Measurements from ENCODE around the gene PPP1R14C. TPM values are rescaled to one million over a fixed set of nuclear protein-coding genes. Genes with fewer than 3 reads are reported as not detected.
"Not testable (repeated sequence)": the region's sequence is repeated elsewhere in the genome, so short reads cannot be mapped to it uniquely, and the experiment has no call there.

PPP1R14C gene
- total and polyA plus RNA-seq, 10 of the 15 experiments (the other 5 are each of a cell fraction or from before 2014, with no cell fraction given) = 0.07 to 1.6 (median 0.13) TPM; not detected in 4

- H3K4me3 ChIP-seq; H3K4me2 ChIP-seq (ENCODE audit: control insufficient read depth, insufficient read depth); H3K79me2 ChIP-seq (ENCODE audit: control insufficient read depth, insufficient read depth, low read length); H3K27me3 ChIP-seq (replicated peaks in 1 of 2; ENCODE audit: control insufficient read depth in 2 of 2, insufficient read depth in 2 of 2, low read length in 1 of 2); H3K36me3 ChIP-seq (ENCODE audit: control insufficient read depth in 2 of 2, insufficient read depth in 2 of 2, low read length in 1 of 2); FAIRE-seq; intact Hi-C loops (cut with micrococcal nuclease; ENCODE audit: unreplicated experiment); H3K9ac ChIP-seq (ENCODE audit: control insufficient read depth, insufficient read depth, low read length); H2AFZ ChIP-seq (ENCODE audit: control insufficient read depth, low read depth, low read length); H3K4me1 ChIP-seq (ENCODE audit: control insufficient read depth, insufficient read depth, low read length); H4K20me1 ChIP-seq (ENCODE audit: control insufficient read depth, insufficient read depth); in situ Hi-C loops (cut with MboI); BruUV-seq (replicated peaks); ATAC-seq; DNase-seq (ENCODE audit: low read depth, low spot score); H3K9me3 ChIP-seq (replicated peaks; ENCODE audit: control insufficient read depth, insufficient read depth, low read length); H3K27ac ChIP-seq (ENCODE audit: control insufficient read depth, insufficient read depth): not testable (repeated sequence)
- CTCF ChIA-PET = interaction anchor here (0.8 to 2.8 kb wide), 7 partner anchors 8 to 215 kb away, joined by 3 to 14 read pairs (median 7); no protein-coding TSS in a partner anchor
- 14% methylated on average over 7 of the region's 7 CpGs for WGBS (ENCODE audit: insufficient coverage, insufficient replicate concordance, low lambda C conversion rate, missing lambda C conversion rate)
- POLR2A ChIA-PET = interaction anchor here (0.5 kb wide), 1 partner anchor 10 kb away, joined by 3 read pairs; no protein-coding TSS in a partner anchor
- RAD21 ChIA-PET (ENCODE audit: unreplicated experiment) = interaction anchor here (0.9 to 1.7 kb wide), 3 partner anchors 99 to 216 kb away, joined by 3 to 4 read pairs (median 3); no protein-coding TSS in a partner anchor
- SMC1A ChIA-PET (ENCODE audit: uncharacterized antibody, unreplicated experiment) = interaction anchor here (0.6 to 2.0 kb wide), 6 partner anchors 9 to 99 kb away, joined by 3 to 8 read pairs (median 4); no protein-coding TSS in a partner anchor
These were observed 37.1 kb downstream of the PPP1R14C start for GRCh38 chr6:150179907-150180424.

DNA sequence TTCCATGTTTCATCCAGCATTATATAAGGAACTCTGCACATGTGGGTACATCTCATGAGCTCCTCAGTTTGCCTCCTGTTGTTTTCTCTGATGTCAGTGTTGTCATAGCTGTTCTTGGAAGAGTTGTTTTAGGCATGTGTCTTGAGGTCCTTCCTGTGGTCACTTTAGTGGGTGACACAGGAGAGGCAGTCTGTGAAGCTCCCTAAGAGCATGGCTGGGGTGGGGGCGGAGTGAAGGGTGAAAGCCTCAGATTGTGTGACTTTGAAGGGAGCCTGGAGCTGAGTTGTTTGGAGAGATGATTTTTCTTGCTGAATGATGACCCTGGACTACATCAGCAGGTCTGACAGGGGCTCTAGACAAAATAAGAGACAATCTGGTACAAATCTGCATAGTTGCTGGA, 37.7 kb downstream of the PPP1R14C start:
- 35% methylated on average over 1 of the region's 1 CpG for WGBS (ENCODE audit: insufficient coverage, insufficient replicate concordance, low lambda C conversion rate, missing lambda C conversion rate)
- no peaks in the 10 kb centered on the region for H3K9me3 ChIP-seq (replicated peaks; ENCODE audit: control insufficient read depth, insufficient read depth, low read length)
- no peak overlapping the region for H3K27ac ChIP-seq (ENCODE audit: control insufficient read depth, insufficient read depth)
- POLR2A ChIA-PET = no interaction called here
- no peak for FAIRE-seq
- H3K4me1 ChIP-seq (ENCODE audit: control insufficient read depth, insufficient read depth, low read length) = 0 out of 2 replicates have a peak, but pooled peaks cover 3% of the 10 kb centered on the region
- no peak for ATAC-seq
- H3K79me2 ChIP-seq (ENCODE audit: control insufficient read depth, insufficient read depth, low read length) = no peaks in the 10 kb centered on the region
- H2AFZ ChIP-seq (ENCODE audit: control insufficient read depth, low read depth, low read length) = no peak overlapping the region
- H3K9ac ChIP-seq (ENCODE audit: control insufficient read depth, insufficient read depth, low read length) = no peak overlapping the region
- H3K4me2 ChIP-seq (ENCODE audit: control insufficient read depth, insufficient read depth) = no peak overlapping the region
- BruUV-seq (replicated peaks) = no TSS peak
- no peaks in the 10 kb centered on the region for H3K36me3 ChIP-seq (ENCODE audit: control insufficient read depth in 2 of 2, insufficient read depth in 2 of 2, low read length in 1 of 2)
- intact Hi-C loops (cut with micrococcal nuclease; ENCODE audit: unreplicated experiment) = no loop called here
- H3K27me3 ChIP-seq (replicated peaks in 1 of 2; ENCODE audit: control insufficient read depth in 2 of 2, insufficient read depth in 2 of 2, low read length in 1 of 2) = peaks cover 0 to 5% of the 10 kb centered on the region in 2 experiments; a peak in 1 of 4 replicates
- H3K4me3 ChIP-seq = no peak overlapping the region
- SMC1A ChIA-PET (ENCODE audit: uncharacterized antibody, unreplicated experiment) = interaction anchor here (0.6 to 2.0 kb wide), 8 partner anchors 10 to 1070 kb away, joined by 3 to 8 read pairs (median 4); no protein-coding TSS in a partner anchor
- no peak for DNase-seq (ENCODE audit: low read depth, low spot score)
- RAD21 ChIA-PET (ENCODE audit: unreplicated experiment) = interaction anchor here (0.7 to 1.7 kb wide), 4 partner anchors 96 to 215 kb away, joined by 3 to 4 read pairs (median 3); no protein-coding TSS in a partner anchor
- in situ Hi-C loops (cut with MboI) = no loop called here
- CTCF ChIA-PET = interaction anchor here (0.8 to 2.8 kb wide), 10 partner anchors 9 to 215 kb away, joined by 3 to 14 read pairs (median 5); no protein-coding TSS in a partner anchor
- no peaks in the 10 kb centered on the region for H4K20me1 ChIP-seq (ENCODE audit: control insufficient read depth, insufficient read depth)
- no peak for TF ChIP-seq ZNF384 (IDR thresholded peaks at IDR 0.05; ENCODE audit: borderline replicate concordance, low read depth, low read length)
- TF ChIP-seq DPF2 (IDR thresholded peaks at IDR 0.05) = no peak
- TF ChIP-seq CREB1 (IDR thresholded peaks at IDR 0.05; ENCODE audit: low read depth) = no peak
- TF ChIP-seq IRF3 (IDR thresholded peaks at IDR 0.05) = no peak
- no peak for TF ChIP-seq CHD2 (IDR thresholded peaks at IDR 0.05; ENCODE audit: borderline replicate concordance, low read depth, low read length)
- TF ChIP-seq, protein P1, sequence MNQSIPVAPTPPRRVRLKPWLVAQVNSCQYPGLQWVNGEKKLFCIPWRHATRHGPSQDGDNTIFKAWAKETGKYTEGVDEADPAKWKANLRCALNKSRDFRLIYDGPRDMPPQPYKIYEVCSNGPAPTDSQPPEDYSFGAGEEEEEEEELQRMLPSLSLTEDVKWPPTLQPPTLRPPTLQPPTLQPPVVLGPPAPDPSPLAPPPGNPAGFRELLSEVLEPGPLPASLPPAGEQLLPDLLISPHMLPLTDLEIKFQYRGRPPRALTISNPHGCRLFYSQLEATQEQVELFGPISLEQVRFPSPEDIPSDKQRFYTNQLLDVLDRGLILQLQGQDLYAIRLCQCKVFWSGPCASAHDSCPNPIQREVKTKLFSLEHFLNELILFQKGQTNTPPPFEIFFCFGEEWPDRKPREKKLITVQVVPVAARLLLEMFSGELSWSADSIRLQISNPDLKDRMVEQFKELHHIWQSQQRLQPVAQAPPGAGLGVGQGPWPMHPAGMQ (IDR thresholded peaks at IDR 0.05; ENCODE audit: borderline replicate concordance) = no peak
- TF ChIP-seq RCOR1 (conservative IDR thresholded peaks at IDR 0.05; ENCODE audit: low read depth, low read length) = no peak
- TF ChIP-seq, protein P2, sequence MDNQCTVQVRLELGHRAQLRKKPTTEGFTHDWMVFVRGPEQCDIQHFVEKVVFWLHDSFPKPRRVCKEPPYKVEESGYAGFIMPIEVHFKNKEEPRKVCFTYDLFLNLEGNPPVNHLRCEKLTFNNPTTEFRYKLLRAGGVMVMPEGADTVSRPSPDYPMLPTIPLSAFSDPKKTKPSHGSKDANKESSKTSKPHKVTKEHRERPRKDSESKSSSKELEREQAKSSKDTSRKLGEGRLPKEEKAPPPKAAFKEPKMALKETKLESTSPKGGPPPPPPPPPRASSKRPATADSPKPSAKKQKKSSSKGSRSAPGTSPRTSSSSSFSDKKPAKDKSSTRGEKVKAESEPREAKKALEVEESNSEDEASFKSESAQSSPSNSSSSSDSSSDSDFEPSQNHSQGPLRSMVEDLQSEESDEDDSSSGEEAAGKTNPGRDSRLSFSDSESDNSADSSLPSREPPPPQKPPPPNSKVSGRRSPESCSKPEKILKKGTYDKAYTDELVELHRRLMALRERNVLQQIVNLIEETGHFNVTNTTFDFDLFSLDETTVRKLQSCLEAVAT (IDR thresholded peaks at IDR 0.05) = no peak
- TF ChIP-seq SMC3 (IDR thresholded peaks at IDR 0.05; ENCODE audit: borderline replicate concordance, low read length) = no peak
- TF ChIP-seq RELB (IDR thresholded peaks at IDR 0.05; ENCODE audit: low read depth) = no peak

Data from GM12878 (cell line).